NCI-H146 treated with DMSO at 0.1 percent for 48 hours (cell line): ENCODE results near the gene HNRNPUL1.

Experiments used
- DNase-seq: peaks from one replicate; lab custom pipeline; 2025; ENCODE audit not compliant: unreplicated experiment; lab: John Stamatoyannopoulos, UW

Gene HNRNPUL1

DNA sequence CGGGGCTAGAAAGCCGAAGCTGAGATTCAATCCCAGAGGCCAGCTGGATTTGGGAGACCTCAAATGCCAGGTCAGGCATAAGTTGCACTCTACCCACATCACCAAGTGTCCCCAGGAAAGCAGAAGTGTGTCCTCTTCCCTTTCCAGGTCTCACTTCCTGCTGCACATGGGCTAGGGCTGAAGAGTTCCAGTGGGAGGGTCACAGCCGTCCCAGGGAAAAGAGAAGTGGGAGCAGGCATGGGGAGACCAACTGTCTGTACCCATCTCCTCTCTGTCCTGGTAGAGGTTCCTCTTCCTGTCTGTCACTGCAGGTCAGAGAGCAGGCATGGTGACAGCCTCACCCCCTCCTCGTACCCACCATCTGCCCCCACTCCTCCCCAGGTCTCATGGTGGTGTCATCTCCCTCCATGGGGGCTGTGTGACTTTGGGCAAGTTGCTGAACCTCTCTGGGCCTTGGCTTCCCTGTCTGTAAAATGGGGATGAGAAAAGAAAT, 30.4 kb upstream of the HNRNPUL1 start:
- DNase-seq: no peak

DNA sequence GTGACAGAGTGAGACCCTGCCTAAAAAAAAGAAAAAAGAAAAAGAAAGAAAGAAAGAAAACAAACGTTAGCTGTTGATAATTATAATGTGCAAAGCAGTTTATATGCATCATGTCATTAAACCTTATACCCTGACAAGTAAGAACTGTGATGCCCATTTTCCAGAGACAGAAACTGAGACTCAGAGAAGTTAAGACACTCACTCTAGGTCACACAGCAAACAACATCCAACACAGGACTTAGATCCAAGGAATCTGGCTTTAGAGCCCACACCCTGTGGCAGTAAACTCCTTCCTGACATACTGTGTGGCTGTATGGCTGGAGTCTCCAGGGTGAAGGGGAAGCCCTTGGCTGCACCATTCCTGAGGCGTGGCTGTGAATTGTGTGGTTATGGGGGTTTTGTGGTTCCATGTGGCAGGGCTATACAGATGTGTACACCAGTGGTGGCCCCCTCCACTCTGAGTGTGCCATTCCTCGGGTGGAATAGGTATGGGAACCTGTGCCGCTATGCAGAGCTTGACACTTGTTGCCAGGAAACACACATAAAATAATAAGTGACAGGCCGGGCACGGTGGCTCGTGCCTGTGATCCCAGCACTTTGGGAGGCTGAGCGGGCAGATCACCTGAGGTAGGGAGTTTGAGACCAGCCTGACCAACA, 29.5 kb upstream of the HNRNPUL1 start:
- no peak for DNase-seq

DNA sequence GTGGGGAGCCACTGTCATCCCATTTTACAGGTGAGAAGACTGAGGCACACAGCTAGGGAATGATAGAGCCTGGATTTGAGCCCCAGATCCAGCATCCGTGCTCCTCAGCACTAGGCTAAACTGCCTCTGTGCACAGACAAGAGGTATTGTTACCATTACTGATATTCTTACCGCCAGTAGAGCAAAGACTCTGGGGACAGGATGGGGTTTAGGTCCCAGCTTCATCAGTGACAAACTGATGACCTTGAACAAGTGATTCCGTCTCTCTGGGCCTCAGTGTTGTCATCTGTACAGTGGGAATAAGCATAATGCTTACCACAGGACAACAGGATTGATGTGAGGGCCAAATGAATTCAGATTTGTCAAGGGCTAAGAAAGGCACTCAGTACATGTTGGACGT, 28.7 kb upstream of the HNRNPUL1 start:
- no peak for DNase-seq

DNA sequence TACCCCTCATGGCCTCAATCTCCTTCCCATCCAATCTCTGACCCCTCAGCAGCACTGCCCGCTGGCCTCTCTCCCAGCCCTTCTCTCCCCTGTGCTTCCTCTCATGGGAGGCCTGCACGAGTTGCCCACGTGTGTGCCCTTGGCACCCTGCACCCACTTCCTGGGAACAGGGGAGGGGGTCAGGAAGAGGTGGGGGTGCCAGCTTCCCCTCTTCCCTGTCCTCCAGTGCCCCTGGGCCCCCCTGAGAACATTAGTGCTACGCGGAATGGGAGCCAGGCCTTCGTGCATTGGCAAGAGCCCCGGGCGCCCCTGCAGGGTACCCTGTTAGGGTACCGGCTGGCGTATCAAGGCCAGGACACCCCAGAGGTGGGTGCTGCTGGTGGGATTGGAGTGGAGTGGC, 25.9 kb upstream of the HNRNPUL1 start:
- no peak for DNase-seq

DNA sequence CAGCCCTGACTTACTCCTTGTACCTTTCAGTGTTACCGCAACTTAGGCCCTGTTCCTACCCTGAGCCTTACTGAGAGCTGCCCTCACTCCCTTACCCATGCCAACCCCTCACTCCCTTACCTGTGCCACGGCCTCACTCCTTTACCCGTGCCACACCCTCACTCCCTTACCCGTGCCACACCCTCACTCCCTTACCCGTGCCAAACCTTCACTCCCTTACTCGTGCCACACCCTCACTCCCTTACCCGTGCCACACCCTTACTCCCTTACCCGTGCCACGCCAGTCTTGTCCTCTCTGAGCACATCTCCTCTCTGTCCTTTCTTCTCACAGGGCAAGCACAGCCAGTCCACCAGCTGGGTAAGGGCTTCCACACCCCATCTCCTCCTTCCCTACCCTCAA, 24.8 kb upstream of the HNRNPUL1 start:
- no peak for DNase-seq

DNA sequence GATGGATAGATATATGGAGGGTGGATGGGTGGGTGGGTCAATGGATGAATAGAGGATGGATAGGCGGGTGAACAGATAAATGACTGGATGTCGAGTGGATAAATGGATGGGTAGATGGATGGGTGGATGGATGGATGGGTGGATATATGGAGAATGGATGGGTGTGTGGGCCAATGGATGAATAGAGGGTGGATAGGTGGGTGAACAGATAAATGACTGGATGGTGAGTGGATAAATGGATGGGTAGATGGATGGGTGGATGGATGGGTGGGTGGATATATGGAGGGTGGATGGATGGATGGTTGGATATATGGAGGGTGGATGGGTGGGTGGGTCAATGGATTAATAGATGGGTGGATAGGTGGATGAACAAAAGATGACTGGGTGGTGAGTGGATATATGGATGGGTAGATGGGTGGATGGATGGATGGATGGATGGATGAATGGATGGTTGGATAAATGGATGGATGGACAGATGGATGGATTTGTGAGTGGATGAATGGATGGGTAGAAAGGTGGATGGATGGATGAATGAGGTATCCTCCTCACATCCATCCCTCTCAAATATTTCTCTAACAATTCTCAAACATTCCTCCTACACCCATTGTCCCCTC, 24.1 kb upstream of the HNRNPUL1 start:
- DNase-seq: no peak

DNA sequence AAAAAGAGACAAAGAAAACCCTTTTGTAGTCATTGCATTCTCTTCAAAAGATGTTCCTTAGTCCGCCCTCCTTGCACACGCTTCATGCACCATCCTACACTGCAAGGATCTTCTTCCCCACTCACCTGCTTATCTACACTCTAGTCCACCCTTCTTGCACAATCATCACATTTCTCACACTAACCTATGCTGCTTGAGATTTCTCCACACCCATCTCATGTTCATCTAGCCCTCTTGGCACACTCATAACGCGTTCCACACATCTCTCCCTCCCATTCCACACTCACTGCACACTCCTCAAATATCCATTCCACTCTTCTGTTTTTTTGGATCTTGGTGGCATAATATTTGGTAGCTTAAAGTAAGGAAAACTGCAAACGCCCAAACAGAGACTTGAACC, 22.3 kb upstream of the HNRNPUL1 start:
- no peak for DNase-seq

DNA sequence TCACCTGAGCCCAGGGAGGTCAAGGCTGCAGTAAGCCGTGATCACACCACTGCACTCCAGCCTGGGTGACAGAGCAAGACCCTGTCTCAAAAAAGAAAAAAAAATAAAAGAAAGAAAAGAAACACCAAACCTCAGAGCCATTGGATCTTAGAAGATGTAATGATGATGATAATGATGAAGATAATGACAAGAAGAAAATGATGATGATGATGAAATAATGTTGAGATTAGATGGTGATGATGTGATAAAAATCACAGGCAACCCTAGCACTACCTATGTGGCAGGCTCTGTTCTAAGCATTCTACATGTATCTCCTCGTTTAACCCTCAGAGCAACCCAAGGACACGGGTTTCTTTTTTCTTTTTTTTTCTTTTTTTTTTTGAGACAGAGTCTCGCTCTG, 20.1 kb upstream of the HNRNPUL1 start:
- no peak for DNase-seq

DNA sequence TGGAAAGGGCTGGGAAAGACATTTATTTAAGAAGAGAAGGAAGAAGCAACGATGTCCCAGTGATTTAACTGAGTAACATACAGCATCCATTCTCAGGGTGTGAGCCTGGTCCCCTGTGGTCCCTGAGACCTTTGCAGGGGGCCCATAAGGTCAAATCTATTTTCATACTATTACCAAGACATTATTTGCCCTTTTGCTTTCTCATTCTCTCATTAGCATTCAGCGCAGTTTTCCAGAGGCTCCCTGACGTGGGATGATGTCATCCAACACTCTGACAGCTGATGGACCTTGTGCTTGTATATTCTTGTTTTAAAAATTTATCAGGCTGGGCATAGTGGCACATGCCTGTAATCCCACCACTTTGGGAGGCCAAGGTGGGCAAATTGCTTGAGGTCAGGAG, 18.3 kb upstream of the HNRNPUL1 start:
- DNase-seq: no peak

DNA sequence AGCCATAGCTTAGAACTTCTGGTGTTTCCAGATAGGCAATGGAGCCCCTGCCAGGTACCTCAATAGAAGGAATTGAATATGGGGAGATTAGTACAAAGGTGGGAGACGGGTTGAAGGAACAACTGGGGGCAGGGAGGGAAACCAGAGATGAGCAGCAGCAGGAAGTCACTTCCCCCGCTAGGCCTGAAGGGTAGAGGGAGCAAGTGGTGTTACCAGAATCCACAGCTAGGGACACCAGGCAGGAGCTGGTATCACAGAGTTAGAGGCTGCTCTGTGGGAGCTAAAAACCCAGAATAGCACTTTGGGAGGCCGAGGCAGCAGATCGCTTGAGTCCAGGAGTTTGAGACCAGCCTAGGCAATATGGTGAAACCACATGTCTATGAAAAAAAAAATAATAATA, 15.3 kb upstream of the HNRNPUL1 start:
- DNase-seq: no peak

DNA sequence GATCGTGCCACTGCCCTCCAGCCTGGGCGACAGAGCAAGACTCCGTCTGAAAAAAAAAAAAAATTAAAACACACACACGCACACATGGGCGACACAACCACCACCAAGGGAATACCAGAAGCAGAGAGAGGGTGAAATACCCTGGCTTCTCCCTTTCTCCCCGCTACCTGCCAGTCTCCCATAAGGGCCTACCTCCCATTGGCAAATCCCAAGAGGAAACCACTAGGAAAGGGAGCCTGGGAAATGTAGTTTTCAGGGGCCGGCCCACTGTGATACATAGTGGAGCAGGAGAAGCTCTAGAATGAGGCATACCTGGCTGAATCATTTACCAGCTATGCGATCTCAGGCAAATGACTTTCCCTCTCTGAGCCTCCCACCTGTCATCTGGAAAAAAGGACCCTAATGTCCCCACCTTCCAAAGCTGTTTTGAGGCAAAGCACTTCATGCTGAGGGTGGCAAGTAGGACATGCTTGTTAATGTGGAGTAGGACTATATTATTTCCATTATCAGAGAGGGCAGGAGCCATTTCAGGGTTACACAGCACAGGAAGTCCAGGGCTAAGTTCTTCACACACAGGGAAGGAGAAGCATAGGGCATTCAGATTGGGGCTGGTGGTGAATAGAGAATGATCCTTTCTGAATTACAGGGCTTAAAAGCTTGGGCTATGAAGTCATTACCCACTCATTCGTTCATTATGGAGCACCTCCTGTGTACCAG, 14.3 kb upstream of the HNRNPUL1 start:
- DNase-seq: no peak

DNA sequence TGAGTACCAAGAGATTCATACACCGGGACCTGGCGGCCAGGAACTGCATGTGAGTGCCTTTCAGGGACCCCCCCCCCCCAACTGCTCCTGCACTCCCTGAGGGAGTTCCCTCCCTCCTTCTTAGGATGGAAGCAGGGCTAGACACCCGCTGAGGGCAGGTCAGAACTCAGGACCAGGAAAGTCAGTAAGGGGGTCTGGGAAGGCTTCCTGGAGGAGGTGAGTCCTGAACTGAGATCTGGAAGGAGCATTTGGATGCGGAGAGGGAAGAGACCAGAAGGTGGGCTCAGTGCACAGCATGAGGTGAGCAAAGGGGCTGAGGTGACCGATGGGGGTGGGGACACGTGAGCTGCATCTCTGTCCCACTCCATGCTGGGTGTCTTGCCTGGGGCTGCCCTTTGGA, 10.5 kb upstream of the HNRNPUL1 start:
- DNase-seq: no peak

DNA sequence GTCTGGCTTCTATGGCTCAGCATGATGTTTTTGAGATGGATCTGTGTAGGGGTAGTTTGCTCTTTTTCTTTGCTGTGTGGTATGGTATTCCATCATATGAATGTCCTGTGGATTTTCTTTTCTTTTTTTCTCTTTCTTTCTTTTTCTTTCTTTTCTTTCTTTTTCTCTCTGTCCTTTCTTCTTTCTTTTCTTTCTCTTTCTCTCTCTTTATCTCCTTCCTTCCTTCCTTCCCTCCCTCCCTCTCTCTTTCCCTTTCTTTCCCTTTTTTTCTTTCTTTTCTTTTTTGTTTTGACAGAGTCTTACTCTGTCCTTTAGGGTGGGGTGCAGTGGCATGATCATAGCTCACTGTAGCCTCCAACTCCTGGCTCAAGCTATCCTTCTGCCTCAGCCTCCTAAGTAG, 9.0 kb upstream of the HNRNPUL1 start:
- no peak for DNase-seq

DNA sequence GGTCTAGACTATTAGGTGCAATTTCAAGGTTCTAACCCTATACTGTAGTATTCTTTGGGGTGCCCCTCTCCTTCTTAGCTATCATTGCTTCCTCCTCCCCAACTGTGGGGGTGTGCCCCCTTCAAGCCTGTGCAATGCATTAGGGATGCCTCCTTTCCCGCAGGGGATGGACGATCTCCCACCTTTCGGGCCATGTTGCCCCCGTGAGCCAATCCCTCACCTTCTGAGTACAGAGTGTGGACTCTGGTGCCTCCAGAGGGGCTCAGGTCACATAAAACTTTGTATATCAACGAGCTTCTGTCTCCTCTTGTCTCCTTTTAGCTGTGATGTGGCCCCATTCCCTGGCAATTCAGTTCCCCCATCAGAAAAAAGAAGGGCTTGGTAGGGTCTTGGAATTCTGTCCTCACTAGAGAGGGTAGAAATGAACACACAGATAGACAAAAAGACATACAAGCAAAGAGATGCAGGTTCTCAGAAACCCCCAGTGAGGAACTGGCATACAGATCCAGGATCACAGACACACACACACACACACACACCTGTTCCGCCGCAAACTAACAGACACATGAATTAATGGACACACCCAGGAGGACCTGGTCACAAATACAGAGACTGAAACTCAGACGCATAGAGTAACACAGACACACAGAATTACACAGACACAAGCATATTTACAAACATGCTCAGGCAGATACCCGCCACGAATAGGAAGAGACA, 2.5 kb upstream of the HNRNPUL1 start:
- no peak for DNase-seq

DNA sequence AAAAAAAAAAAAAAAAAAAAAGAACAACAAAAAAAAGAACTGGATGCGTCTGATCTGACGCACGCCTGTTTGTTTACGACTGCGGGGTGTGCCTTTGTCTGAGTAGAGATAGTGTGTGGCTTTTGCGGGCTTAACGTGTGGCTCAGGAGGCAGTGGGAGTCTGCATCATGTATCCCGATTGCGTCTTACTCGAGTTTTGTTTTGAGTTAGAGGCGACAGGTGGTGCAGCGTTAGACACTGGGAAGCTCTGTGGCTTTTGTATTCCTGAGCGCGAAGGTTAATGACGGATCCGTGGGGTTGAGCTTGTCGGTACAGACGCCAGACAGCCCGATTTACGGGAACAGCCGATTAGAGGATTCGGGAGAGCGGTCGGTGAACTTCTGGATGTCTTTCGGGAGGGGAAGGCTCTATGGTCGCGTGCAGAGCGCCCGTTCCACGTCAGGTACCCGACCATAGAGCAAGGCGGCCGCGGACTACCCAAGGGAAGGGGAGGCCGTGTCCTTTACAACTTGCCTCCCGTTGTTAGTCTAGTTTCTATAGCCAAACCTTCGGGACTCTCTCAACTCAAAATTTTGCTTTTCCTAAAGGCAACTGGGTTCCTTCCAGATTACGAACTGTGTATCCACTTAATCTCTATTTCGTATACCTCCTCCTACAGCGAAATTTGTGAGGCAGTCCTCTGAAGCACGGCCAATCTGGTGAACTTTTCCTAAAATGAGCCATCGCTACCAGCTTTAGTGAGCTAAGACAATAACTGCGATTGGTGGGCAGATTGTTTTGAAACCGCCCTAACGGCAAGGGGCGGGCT, 926 bp upstream of the HNRNPUL1 start:
- peak; percentile 87 for DNase-seq

DNA sequence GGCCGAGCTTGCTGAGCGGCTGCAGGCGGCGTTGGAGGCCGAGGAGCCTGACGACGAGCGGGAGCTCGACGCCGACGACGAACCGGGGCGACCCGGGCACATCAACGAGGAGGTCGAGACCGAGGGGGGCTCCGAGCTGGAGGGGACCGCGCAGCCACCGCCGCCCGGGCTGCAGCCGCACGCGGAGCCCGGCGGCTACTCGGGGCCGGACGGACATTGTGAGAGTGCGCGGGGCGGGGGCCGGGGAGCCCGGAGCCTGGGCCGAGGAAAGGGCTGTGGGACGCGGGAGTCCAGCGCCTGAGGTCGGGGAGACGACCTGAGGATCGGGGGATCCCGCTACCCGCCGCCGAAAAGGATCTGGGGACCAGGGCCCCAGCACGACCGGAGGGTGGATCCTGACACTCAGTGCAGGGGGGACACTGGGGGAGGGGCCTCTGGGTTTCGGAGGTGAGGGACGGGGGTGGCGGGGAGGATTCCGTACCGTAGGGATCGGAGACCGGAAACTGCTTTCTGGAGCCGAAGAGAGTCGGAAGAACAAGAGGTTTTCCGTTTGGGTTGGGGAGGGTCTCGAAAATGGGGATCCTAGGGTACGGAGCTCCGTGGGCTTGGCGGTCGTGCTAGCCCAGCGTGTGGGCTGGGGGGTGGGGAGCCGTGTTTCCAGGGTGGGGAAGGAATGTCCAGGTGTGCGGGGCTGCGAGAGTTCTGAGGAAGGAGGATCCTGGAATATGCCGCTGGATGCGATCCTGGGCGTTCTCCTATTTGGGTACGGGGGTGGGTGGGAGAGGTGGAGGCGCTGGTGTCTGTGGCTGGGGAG, 616 bp downstream of the HNRNPUL1 start:
- peak; percentile 22 for DNase-seq

DNA sequence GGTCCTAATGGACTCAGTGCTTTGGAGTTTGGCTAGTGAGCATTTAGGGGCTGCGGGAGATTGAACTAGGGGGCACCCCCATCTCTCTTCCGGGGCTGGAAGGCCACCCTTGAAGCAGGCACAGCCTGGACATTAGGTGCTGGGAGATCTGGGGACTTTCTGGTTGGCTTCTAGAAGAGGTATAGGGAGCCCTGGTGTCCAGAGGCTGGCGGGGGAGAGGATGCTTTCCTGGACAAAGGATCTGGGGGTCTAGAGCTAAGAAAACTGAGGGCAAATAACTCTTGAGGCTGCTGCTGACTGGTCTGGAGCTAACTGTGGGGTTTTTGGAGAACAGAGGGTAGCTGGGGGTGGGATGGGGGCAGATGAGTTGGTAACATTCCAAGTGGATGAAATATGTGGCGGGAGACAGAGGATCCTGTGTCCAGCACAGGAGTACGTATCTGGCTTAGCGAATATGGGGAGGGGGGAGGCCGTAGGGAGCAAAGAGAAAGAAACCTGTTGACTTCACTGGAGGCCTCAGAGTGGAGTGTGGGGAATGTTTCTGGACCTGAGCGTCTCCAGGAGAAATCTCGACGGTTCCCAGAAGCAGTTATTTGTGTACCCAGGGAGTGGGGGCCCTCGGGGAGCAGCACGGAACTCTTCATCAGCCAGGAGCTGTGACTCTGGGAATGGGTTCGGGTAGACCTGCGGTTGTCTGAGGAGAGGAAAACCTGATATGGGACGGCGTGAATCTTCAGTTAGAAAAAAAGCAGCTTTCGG, 1.4 kb downstream of the HNRNPUL1 start:
- DNase-seq: no peak

DNA sequence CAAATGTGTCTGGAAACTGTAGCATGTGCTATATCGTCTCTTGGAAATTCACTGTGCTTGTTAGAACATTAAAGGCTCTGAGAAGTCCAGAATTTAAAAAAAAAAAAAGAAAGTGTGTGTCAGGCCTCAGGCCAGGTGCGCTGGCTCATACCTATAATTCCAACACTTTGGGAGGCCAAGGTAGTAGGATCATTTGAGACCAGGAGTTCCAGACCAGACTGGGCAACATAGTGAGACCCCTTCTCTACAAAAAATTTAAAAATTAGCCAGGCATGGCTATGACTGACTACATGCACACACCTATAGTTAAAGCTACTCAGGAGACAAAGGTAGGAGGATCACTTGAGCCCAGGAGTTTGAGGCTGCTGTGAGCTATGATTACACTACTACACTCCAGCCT, 4.9 kb downstream of the HNRNPUL1 start:
- no peak for DNase-seq

DNA sequence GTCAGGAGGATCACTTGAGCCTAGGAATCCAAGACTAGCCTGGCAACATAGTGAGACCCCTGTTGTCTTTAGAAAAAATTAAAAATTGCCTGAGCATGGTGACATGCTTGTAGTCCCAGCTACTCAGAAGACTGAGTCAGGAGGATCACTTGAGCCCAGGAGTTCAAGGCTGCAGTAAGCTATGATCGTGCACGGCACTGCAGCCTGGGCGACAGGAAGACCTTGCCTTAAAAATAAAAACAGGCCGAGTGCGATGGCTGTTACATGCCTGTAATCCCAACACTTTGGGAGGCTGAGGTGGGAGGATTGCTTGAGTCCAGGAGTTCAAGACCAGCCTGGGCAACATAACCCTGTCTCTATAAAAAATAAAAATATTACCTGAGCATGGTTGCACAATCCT, 5.4 kb downstream of the HNRNPUL1 start:
- no peak for DNase-seq
